WERI-Rb-1 (cell line): ENCODE measurements around the gene RCBTB2.

Experiments used
- DNase-seq: peaks from one replicate; pipeline ENCODE4 v3.0.0-alpha.2; 2020
- H3K27ac ChIP-seq: fragments of 250-450 bp; sonication (Bioruptor Pico); 2 replicates; pipeline ENCODE4 v1.5.1; 2020; ENCODE audit warnings: mild to moderate bottlenecking, moderate library complexity
- H3K27me3 ChIP-seq: fragments of 250-450 bp; sonication (Bioruptor Pico); 2 replicates; pipeline ENCODE4 v1.5.1; 2021; ENCODE audit warnings: mild to moderate bottlenecking, low read depth, moderate library complexity; ENCODE audit not compliant: insufficient read depth, severe bottlenecking
- H3K36me3 ChIP-seq: fragments of 250-450 bp; sonication (Bioruptor Pico); 2 replicates; pipeline ENCODE4 v1.5.1; 2020; ENCODE audit warnings: mild to moderate bottlenecking, moderate library complexity
- H3K4me3 ChIP-seq: 2 replicates; pipeline ENCODE4 v1.5.1; 2011; ENCODE audit warnings: low read depth, mild to moderate bottlenecking, control low read depth, low read length
- H3K9me3 ChIP-seq: fragments of 250-450 bp; sonication (Bioruptor Pico); 2 replicates; pipeline ENCODE4 v1.5.1; 2021; ENCODE audit warnings: mild to moderate bottlenecking, moderate library complexity; ENCODE audit not compliant: severe bottlenecking
- CTCF ChIP-seq: IDR thresholded peaks from 2 replicates; pipeline ENCODE4 v1.5.1; 2011; ENCODE audit warnings: low read depth, mild to moderate bottlenecking, control low read depth, inconsistent platforms, low read length

Gene RCBTB2

GRCh38 chr13:48492470-48493065 lies 40.3 kb downstream of the RCBTB2 start:
- Histone ChIP-seq H3K27ac (no peak overlapping the region), H3K27me3 (no peaks in the 10 kb centered on the region), H3K9me3 (no peaks in the 10 kb centered on the region), H3K4me3 (no peak overlapping the region), H3K36me3 (no peaks in the 10 kb centered on the region)
- TF ChIP-seq CTCF = no peak
- no peak for DNase-seq

- H3K9me3 ChIP-seq = no peaks in the 10 kb centered on the region
- no peak for DNase-seq
- no peaks in the 10 kb centered on the region for H3K27me3 ChIP-seq
- H3K36me3 ChIP-seq = no peaks in the 10 kb centered on the region
- TF ChIP-seq CTCF = no peak
- H3K27ac ChIP-seq = no peak overlapping the region
- H3K4me3 ChIP-seq = no peak overlapping the region
Measured at GRCh38 chr13:48492096-48492440, 40.8 kb downstream of the RCBTB2 start.

DNA sequence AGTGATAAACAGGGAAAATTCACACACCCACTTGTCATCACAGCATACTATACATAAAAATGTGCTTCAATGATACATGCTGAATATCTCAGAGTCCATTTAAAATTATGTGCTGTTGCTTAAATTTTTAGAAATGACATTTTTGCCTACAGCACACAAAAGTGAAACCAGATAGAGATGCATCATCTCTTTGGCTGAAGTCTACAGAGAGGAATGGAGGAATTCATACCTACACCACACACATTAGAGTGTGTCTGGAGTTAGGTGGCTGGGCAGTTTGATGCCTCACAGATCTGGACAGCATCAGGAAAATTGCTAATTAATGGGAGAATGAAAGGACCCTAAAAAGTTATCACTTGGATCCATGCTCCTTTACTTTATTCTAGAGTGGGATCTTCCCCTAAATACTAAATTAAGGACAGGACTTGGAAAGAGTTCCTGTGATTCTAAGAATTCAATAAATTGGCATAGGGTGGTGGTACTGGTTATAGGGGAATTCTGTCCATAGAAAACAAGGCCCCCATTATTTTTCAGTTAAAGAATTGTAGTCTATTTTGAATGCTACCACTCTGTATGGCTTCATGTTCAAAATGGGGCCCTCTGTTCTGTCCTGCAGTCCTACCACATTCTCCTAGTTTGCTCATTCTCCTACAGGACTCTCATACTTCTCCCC lies 41.3 kb downstream of the RCBTB2 start:
- no peak overlapping the region for H3K27ac ChIP-seq
- H3K4me3 ChIP-seq = no peak overlapping the region

GRCh38 chr13:48490241-48490640 lies 42.6 kb downstream of the RCBTB2 start:
- Histone ChIP-seq H3K27me3 (no peaks in the 10 kb centered on the region), H3K27ac (no peak overlapping the region), H3K9me3 (no peaks in the 10 kb centered on the region), H3K4me3 (no peak overlapping the region), H3K36me3 (no peaks in the 10 kb centered on the region)
- TF ChIP-seq CTCF = no peak
- no peak for DNase-seq

More for the DNA sequence above, 41.3 kb downstream of the RCBTB2 start:
- Histone ChIP-seq H3K27me3 (no peaks in the 10 kb centered on the region), H3K36me3 (no peaks in the 10 kb centered on the region), H3K9me3 (no peaks in the 10 kb centered on the region)
- TF ChIP-seq CTCF = no peak
- no peak for DNase-seq

- H3K4me3 ChIP-seq = no peak overlapping the region
- no peaks in the 10 kb centered on the region for H3K9me3 ChIP-seq
- no peak for DNase-seq
- no peak overlapping the region for H3K27ac ChIP-seq
- H3K27me3 ChIP-seq = no peaks in the 10 kb centered on the region
- no peak for TF ChIP-seq CTCF
- no peaks in the 10 kb centered on the region for H3K36me3 ChIP-seq
Measured at GRCh38 chr13:48489666-48490065, 43.2 kb downstream of the RCBTB2 start.

DNA sequence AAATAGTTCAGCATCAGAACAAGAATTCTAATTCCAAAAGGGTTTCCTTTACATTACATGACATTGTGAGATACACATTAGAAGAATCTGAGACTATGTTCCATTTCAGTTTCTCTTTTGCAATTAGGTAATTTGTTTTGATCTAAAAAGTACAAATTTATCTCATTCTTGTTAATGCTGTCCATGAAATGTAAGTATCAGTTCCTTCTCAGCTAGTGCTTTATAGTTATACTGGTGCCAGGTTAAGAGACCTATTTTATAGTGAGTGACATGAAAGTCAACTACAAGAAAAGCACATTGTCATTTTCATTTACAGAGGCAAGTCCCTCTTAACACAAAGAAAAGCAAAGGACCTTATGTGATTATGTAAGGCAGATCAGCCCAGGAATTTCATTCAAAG lies 43.9 kb downstream of the RCBTB2 start:
- Histone ChIP-seq H3K36me3 (no peaks in the 10 kb centered on the region), H3K27ac (no peak overlapping the region), H3K9me3 (no peaks in the 10 kb centered on the region), H3K4me3 (no peak overlapping the region), H3K27me3 (no peaks in the 10 kb centered on the region)
- TF ChIP-seq CTCF = no peak
- no peak for DNase-seq
